Activated CD8-positive, alpha-beta memory T cell treated with anti-CD3 and anti-CD28 coated beads for 36 hours (primary cell): Measurements from ENCODE around the gene HDAC5. TPM values are rescaled to one million over a fixed set of nuclear protein-coding genes. Genes with fewer than 3 reads are reported as not detected.
"Not testable (repeated sequence)": the region's sequence is repeated elsewhere in the genome, so short reads cannot be mapped to it uniquely, and the experiment has no call there.

Experiments
- CTCF ChIA-PET: fragments of 350-600 bp; sonication (Branson Sonifier 250); formaldehyde crosslinking; loops from one replicate; lab custom pipeline; 2021; ENCODE audit warnings: antibody characterized with exemption; lab: Charles Lee
- POLR2A ChIA-PET: fragments of 350-600 bp; sonication (Branson Sonifier 250); formaldehyde crosslinking; loops from one replicate; lab custom pipeline; 2021; ENCODE audit warnings: antibody characterized with exemption; lab: Charles Lee
- total RNA-seq, 2 experiments: library from RNA; stranded (reverse); gene quantifications; one replicate each; pipeline ENCODE4 v1.2.3, GENCODE V29; 2021

The HDAC5 gene
- total RNA-seq, 2 experiments from 2014 or later = 18.9 to 20.7 TPM

GRCh38 chr17:44101858-44102257 lies 21.6 kb downstream of the HDAC5 start:
- CTCF ChIA-PET = interaction anchor here (0.7 kb wide), 1 partner anchor 22 kb away, joined by 3 read pairs; the partner anchor contains the start of gene HDAC5
- POLR2A ChIA-PET = not testable (repeated sequence)

- ChIA-PET POLR2A (no interaction called here), CTCF (interaction anchor here (0.6 to 0.9 kb wide), 4 partner anchors 14 to 248 kb away, joined by 3 read pairs; partner anchors contain the start of gene GRN)
These were observed 26.1 kb downstream of the HDAC5 start for GRCh38 chr17:44097110-44097958.

DNA sequence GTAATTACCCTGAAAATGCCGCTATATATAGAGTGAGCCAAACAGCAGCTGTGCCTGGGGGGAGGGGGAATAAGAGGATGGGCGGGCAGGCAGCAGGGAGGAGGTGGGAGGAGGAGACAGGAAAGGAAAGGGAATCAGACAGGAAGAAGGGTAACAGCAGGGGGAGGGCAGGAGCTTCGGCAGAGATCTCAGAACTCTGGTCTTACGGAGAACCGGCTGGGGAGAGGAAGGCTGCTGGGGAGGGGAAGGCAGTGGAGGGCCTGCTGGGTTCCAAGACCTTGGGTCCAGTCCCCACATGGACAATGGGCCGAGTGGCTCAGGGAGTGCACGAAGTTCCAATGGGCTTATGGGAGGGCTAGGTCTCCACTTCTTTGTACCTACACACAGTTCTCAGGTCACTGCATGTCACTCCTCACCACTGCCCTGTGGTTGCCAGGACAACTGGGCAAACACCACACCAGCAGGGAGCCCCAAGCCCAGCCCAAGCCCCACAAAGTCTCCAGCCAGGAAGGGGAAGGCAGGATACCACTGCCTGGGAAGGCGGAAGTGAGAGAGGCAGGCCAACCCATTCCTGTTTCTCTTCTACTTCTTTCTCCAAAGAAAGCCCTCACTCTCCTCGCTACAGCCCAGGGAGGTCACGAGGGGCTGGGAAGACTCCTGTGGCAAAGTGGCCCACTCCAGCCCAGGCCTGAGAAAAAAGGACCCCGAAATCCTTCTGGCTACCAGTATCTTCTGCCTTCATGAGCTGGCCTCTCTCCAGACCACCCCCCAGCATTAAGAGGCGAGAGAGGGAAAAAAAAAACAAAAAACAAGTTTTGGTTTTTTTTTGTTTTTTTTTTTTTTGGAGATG lies 27.6 kb downstream of the HDAC5 start:
- POLR2A ChIA-PET = interaction anchor here (0.7 kb wide), 2 partner anchors 150 to 166 kb away, joined by 4 to 6 read pairs; no protein-coding TSS in a partner anchor
- CTCF ChIA-PET = interaction anchor here (0.7 to 1.1 kb wide), 2 partner anchors 20 to 204 kb away, joined by 3 to 4 read pairs; no protein-coding TSS in a partner anchor

- ChIA-PET CTCF (no interaction called here), POLR2A (no interaction called here)
These were observed 28.1 kb downstream of the HDAC5 start for GRCh38 chr17:44095388-44095646.

- CTCF ChIA-PET = interaction anchor here (0.9 kb wide), 1 partner anchor 11 kb away, joined by 3 read pairs; no protein-coding TSS in a partner anchor
- POLR2A ChIA-PET = no interaction called here
These were observed 28.6 kb downstream of the HDAC5 start for GRCh38 chr17:44094701-44095387.

DNA sequence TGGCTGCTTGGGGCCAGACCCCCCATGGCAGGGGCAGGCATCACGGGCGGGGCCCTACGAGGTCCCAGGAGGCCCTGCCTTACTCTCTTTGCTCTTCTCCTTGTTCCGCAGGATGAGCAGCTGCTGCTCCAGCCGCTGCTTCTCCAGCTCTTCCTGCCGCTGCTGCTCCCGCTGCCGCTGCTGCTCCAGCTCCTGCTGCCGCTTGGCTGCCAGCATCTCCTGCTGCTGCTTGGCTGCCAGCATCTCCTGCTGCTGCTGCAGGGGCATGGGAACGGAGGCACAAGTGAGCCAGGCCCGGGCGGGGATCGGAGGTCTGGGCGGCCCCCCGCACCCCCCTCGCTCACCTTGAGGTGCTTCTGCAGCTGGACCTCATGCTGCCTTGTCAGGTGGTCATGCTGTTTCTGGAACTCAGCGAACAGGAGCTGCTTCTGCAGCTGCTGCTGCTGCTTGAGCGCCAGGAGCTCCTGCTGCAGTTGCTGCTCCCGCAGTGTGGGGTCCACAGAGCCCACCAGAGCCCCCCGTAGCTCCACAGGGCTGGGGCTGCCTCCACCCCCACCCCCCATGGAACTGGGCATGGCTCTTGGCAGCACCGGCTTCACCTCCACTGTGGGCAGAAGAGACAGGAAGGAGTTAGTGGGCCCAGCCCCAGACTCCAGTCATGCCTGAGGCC lies 30.1 kb downstream of the HDAC5 start:
- ChIA-PET POLR2A (no interaction called here), CTCF (interaction anchor here (1.1 kb wide), 1 partner anchor 9 kb away, joined by 3 read pairs; no protein-coding TSS in a partner anchor)

DNA sequence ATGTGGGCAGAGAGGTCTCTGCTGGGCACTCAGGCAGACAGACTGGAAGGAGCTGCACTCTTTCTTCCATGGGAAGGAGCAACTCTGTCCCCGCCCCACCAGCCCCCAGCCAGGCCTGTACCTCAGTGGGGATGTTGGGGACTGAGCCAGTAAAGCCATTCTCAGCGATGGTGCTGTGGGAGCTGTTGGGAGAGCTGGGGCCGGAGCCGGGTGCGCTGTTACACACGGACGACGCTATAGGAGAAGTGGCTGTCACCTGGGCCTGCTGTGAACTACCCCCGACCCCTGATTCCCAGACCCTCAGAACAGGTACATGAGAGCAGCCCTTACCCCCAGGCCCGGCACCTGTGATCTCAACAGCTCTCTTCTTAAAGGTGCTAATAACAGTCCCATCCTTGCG lies 31.4 kb downstream of the HDAC5 start:
- POLR2A ChIA-PET = no interaction called here
- CTCF ChIA-PET = interaction anchor here (0.7 to 0.8 kb wide), 2 partner anchors 8 to 212 kb away, joined by 3 read pairs; no protein-coding TSS in a partner anchor

GRCh38 chr17:44091200-44091997 lies 32.0 kb downstream of the HDAC5 start:
- CTCF ChIA-PET = interaction anchor here (0.7 to 0.8 kb wide), 2 partner anchors 7 to 211 kb away, joined by 3 read pairs; no protein-coding TSS in a partner anchor
- POLR2A ChIA-PET = no interaction called here

DNA sequence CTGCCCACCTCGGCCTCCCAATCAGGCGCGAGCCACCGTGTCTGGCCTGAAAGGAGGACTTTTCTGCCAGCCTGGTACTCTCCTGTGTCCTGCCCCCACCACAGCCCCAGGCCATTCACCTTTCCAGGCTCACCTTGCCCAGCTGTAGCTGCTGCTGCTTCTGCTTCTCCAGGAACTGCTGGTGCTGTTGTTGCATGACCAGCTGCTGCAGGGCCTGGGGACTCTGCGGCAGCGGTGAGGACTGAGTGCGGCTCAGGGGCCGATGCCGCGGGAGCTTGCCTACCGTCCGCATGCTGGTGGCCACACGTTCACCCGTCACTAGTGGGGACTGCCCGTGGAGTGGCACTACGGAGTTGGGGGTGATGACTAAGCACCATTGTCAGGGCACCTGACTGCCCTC lies 35.2 kb downstream of the HDAC5 start:
- ChIA-PET CTCF (interaction anchor here (0.6 kb wide), 1 partner anchor 134 kb away, joined by 3 read pairs; no protein-coding TSS in a partner anchor), POLR2A (no interaction called here)

DNA sequence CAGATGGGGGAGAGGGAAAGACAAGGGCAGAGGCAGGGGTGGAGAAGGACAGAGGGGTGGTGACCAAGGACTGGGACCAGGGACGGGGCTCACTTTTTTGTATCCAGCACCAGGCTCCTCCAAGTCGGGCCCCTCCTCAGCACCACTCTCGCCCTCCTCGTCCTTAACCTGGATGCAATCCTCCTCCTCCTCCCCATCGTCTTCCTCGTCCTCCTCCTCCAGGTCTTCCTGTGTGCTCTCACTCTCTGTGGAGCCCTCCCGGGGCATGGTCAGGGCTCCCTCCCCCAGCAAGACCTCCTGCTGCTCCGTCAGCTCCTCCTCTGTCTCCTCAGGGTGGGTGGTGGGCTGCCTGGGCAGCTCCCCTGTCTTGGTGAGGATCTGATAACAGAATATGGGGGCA lies 36.1 kb downstream of the HDAC5 start:
- ChIA-PET POLR2A (interaction anchor here (0.7 to 1.7 kb wide), 4 partner anchors 9 to 56 kb away, joined by 3 to 6 read pairs (median 4); partner anchors contain the start of genes HDAC5 and LSM12), CTCF (interaction anchor here (1.2 kb wide), 1 partner anchor 447 kb away, joined by 3 read pairs; no protein-coding TSS in a partner anchor)

DNA sequence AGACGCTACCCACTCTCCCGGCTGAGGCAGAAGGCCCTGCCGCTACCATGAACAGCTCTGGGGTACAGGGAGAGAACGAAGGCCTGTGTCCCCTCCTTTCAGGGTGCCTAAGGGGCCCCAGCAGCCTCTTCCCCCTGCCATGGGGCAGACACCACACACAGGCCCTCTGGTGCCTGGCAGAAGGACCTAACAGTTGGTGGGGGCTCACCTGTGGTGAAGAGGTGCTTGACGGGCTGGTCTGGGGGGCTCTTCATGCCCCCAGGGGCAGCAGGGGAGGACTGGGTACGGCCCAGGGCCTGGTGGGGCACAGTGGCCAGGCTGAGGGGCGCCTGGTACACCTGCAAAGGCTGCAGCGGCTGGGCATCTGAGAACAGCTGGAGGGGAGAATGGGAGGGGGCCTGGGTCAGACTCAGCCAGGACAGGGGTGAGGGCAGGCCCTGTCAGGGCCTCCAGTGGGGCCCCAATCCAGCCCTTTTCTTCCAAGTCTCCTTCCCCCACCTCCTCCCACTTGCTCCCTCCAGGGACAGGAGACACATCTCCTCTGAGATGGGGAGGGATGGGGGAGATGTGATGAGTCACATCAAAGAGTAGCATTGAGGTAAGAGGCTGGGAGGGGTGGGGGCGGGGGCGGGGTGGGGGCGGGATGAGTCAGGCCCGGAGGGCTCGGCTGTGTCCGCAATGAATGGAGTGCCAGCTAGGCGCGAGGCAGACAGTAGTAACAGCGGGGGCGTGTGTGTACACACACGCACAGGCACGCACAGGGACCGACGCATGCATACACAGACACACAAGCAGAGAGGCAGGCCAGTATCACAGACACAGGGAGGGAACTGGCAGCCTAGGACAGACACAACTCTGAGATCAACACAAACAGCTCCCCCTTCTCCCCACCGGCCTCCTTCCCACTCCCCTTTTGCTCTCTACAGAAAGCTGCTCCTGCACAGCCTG lies 36.8 kb downstream of the HDAC5 start:
- ChIA-PET CTCF (interaction anchor here (0.6 to 1.2 kb wide), 2 partner anchors 155 to 447 kb away, joined by 3 to 4 read pairs; no protein-coding TSS in a partner anchor), POLR2A (interaction anchor here (0.5 to 1.7 kb wide), 4 partner anchors 9 to 77 kb away, joined by 3 to 4 read pairs (median 4); partner anchors contain the start of genes HDAC5 and LSM12)

- POLR2A ChIA-PET = no interaction called here
These were observed 37.5 kb downstream of the HDAC5 start for GRCh38 chr17:44085908-44086307.

DNA sequence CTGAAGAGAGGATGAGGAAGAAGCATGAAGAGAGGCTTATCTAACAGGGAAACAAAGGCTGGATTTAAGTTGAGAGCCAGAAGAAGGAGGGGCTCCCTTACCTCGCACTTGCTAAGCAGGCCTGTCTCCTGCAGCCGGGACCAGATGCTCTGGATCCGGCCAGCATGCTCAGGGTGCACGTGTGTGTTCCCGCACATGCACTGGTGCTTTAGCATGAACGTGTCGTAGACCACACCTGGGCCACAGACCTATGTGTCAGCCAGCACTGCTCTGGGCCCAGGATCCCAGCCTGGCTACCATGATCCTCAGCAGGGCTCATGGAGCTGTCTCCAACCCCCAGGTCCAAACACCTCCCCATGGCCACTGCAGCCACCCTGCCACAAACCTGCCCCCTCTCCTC lies 38.5 kb downstream of the HDAC5 start:
- CTCF ChIA-PET = interaction anchor here (0.6 to 1.2 kb wide), 5 partner anchors 7 to 100 kb away, joined by 3 to 5 read pairs (median 3); partner anchors contain the start of gene ASB16
- POLR2A ChIA-PET = interaction anchor here (0.6 kb wide), 1 partner anchor 114 kb away, joined by 7 read pairs; no protein-coding TSS in a partner anchor

More at GRCh38 chr17:44085908-44086307, 37.5 kb downstream of the HDAC5 start:
- CTCF ChIA-PET = interaction anchor here (0.6 kb wide), 1 partner anchor 55 kb away, joined by 3 read pairs; no protein-coding TSS in a partner anchor

DNA sequence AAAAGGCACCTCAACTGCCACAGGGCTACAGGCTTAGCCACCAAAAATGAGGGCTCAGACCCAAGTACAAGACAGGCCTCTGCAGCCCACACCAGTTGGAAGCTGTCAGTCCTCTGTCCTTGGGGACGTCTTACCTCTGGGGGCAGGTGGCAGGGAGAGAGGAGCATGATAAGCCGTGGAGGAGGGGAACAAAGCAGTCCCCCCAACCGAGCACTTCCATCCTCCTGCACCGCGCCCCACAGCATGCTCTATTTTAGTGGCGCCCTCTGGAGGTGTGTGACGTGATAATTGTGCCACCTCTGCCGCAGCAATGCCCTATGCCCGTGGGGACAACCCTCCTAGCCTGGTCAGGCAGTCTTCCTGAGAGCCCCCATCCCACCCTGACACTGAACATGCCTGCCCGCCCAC lies 39.3 kb downstream of the HDAC5 start:
- ChIA-PET CTCF (interaction anchor here (0.6 to 1.2 kb wide), 8 partner anchors 8 to 101 kb away, joined by 3 to 5 read pairs (median 3); partner anchors contain the start of gene ASB16), POLR2A (no interaction called here)

- ChIA-PET POLR2A (no interaction called here), CTCF (interaction anchor here (0.5 to 1.6 kb wide), 9 partner anchors 9 to 364 kb away, joined by 3 read pairs; no protein-coding TSS in a partner anchor)
These were observed 40.1 kb downstream of the HDAC5 start for GRCh38 chr17:44083250-44083849.
